C4-2B (cell line): ENCODE data around the gene ANKRD63.

Experiments
- H3K27ac ChIP-seq: fragments of 450-650 bp; 2 replicates; pipeline ENCODE4 v1.5.1; 2017
- CTCF ChIP-seq: fragments of 450-650 bp; conservative IDR thresholded peaks from 2 replicates; pipeline ENCODE4 v1.5.1; 2017; ENCODE audit warnings: mild to moderate bottlenecking
- ZFX ChIP-seq: fragments of 450-650 bp; IDR thresholded peaks from 2 replicates; pipeline ENCODE4 v1.6.1; 2017

Gene ANKRD63

GRCh38 chr15:40298216-40298935 is 15.5 kb upstream of the ANKRD63 start:
- no peak overlapping the region for H3K27ac ChIP-seq
- TF ChIP-seq CTCF: no peak
- no peak for TF ChIP-seq ZFX

GRCh38 chr15:40297356-40297755 is 14.5 kb upstream of the ANKRD63 start:
- TF ChIP-seq CTCF (no peak), ZFX (no peak)
- H3K27ac ChIP-seq: no peak overlapping the region

- TF ChIP-seq CTCF (no peak), ZFX (no peak)
Observed at GRCh38 chr15:40296561-40297230, 13.8 kb upstream of the ANKRD63 start.

GRCh38 chr15:40295877-40296560 is 13.2 kb upstream of the ANKRD63 start:
- no peak for TF ChIP-seq ZFX
- TF ChIP-seq CTCF: no peak

More at GRCh38 chr15:40296561-40297230, 13.8 kb upstream of the ANKRD63 start:
- no peak overlapping the region for H3K27ac ChIP-seq

GRCh38 chr15:40295297-40295696 is 12.4 kb upstream of the ANKRD63 start:
- no peak for TF ChIP-seq CTCF
- no peak for TF ChIP-seq ZFX
- H3K27ac ChIP-seq: no peak overlapping the region

More at GRCh38 chr15:40295877-40296560, 13.2 kb upstream of the ANKRD63 start:
- no peak overlapping the region for H3K27ac ChIP-seq

GRCh38 chr15:40293905-40294895 is 11.3 kb upstream of the ANKRD63 start:
- TF ChIP-seq ZFX (no peak), CTCF (no peak)
- H3K27ac ChIP-seq: no peak overlapping the region
